ENCODE data around the gene ACSS2.

Gene ACSS2

DNA sequence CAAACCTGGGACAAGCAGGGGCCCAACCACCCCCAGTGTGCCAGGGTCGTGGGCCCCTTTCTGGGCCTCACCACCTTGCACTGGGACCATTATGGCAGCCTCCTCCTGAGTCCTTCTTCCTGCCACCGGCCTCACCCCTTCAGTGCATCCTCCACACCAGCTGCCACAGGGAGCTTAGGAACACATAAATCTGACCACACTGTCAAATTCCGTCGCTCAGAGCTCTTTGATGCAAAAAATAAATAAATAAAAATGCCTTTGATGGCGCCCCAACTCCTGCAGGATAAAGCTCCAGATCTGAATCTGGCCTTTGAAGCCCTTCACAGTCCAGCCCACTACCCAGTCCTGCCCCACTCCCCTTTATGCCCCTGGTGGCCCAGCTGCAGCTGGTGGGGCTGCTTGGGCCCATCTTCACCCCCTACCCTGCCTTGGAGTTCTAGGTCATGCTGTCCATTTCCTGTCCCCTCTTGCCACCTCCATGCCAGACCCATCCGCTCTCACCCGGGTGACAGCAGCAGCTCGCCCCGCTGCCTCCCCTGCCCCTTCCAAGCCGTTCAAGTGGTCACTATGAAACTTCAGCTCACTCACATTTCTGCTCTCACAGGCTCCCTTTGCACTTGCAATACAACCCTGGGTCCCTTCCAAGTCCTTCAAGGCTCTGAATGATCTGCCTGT, 95.3 kb downstream of the ACSS2 start:
- no peak for DNase-seq (ENCODE audit: low read depth in 2 of 2, low spot score in 1 of 2)

GRCh38 chr20:34974246-34974645, 97.8 kb downstream of the ACSS2 start:
- no peak for DNase-seq (ENCODE audit: low read depth in 2 of 2, low spot score in 1 of 2)

- no peak for DNase-seq (ENCODE audit: low read depth in 2 of 2, low spot score in 1 of 2)
These were observed 99.9 kb downstream of the ACSS2 start for GRCh38 chr20:34976286-34976685.
